Keratinocyte (primary cell): ENCODE data around the gene TAP1.
"Not testable (repeated sequence)": the region's sequence is repeated elsewhere in the genome, so short reads cannot be mapped to it uniquely, and the experiment has no call there.

Experiments used
- CTCF ChIP-seq, 3 experiments: IDR thresholded peaks in 1 of 3; conservative IDR thresholded peaks in 1 of 3; optimal IDR thresholded peaks in 1 of 3; 2 replicates in 2 of 3; 3 replicates in 1 of 3; pipeline versions ENCODE3 to v1.5.1; 2011; ENCODE audit warnings: low read length in 3 of 3, mild to moderate bottlenecking in 3 of 3, moderate library complexity in 2 of 3, control low read depth in 1 of 3, inconsistent platforms in 1 of 3; ENCODE audit not compliant: insufficient read depth in 2 of 3; ENCODE audit errors: extremely low read depth in 1 of 3
- EZH2 ChIP-seq: IDR thresholded peaks from one replicate; pipeline ENCODE4 v1.6.1; 2012; ENCODE audit warnings: inconsistent platforms, mild to moderate bottlenecking, low read length, moderate library complexity

GRCh38 chr6:32873947-32874346 is 20.4 kb upstream of the TAP1 start:
- not testable (repeated sequence) for TF ChIP-seq CTCF (optimal IDR thresholded peaks at IDR 0.05 in 1 of 3, IDR thresholded peaks at IDR 0.05 in 1 of 3, conservative IDR thresholded peaks at IDR 0.05 in 1 of 3; ENCODE audit: extremely low read depth in 1 of 3, insufficient read depth in 2 of 3, low read length in 3 of 3); EZH2
